ENCODE results near the gene MDM1. TPM values are rescaled to one million over a fixed set of nuclear protein-coding genes. Genes with fewer than 3 reads are reported as not detected.
A peak's percentile ranks its signal among the peaks of the same experiment; 100 is the strongest.

MDM1 gene
- total RNA-seq, 1 donor from 2014 or later, result 21.4 TPM

DNA sequence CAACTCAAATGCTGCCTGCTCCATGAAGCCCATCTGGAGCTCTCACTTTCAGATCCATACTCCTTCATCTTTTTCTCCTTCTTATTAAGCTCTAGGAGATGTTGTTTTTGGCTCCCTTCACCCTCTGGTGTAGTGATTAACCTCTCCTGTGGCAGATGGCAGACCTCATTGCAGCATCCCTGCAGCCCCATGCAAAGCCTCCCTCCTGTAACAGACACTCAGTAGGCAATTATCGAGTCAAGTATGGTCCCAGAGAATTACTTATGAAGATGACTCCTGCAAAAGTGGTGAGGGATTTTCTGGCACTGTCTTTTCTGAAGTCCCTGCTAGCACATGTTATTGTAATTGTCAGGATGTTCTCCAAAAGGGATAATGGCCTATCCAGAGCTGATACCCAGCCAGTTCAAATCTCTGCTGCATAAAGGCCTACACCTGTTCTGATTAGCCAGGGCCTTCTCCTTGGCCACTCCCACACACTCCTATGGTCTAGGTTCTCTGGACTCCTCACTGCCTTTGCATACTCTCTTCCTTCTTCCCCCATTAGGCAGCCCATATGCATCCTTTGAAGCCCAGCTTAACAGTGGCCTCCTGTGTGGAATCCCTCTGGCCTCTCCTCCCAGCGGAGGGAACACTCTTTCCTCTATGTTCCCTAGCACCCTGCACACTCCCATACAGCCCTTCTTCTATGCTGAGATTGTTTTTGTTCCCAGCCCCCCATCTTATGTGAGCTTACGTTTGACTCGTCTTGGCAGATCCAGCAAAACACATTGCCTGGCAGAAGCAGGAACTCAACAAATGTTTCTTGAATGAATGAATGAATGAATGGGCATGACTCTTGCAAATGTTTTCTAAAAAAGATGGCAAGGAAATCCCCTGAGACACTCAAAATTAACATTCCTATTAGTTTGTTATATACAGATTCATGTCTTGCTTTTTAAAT, 43.9 kb upstream of the MDM1 start:
- TF ChIP-seq, protein P1, sequence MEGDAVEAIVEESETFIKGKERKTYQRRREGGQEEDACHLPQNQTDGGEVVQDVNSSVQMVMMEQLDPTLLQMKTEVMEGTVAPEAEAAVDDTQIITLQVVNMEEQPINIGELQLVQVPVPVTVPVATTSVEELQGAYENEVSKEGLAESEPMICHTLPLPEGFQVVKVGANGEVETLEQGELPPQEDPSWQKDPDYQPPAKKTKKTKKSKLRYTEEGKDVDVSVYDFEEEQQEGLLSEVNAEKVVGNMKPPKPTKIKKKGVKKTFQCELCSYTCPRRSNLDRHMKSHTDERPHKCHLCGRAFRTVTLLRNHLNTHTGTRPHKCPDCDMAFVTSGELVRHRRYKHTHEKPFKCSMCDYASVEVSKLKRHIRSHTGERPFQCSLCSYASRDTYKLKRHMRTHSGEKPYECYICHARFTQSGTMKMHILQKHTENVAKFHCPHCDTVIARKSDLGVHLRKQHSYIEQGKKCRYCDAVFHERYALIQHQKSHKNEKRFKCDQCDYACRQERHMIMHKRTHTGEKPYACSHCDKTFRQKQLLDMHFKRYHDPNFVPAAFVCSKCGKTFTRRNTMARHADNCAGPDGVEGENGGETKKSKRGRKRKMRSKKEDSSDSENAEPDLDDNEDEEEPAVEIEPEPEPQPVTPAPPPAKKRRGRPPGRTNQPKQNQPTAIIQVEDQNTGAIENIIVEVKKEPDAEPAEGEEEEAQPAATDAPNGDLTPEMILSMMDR (IDR thresholded peaks at IDR 0.05; ENCODE audit: unreplicated experiment), result no peak
- Mint-ChIP-seq H3K9me3 (no peaks in the 10 kb centered on the region), H3K4me3 (no peak overlapping the region), H3K27me3 (ENCODE audit: low read depth) (no peaks in the 10 kb centered on the region), H3K36me3 (no peaks in the 10 kb centered on the region), H3K4me1 (peaks cover 37% of the 10 kb centered on the region), H3K27ac (no peak overlapping the region)
- DNase-seq (ENCODE audit: low spot score in 2 of 2, unreplicated experiment in 2 of 2), result no peak

DNA sequence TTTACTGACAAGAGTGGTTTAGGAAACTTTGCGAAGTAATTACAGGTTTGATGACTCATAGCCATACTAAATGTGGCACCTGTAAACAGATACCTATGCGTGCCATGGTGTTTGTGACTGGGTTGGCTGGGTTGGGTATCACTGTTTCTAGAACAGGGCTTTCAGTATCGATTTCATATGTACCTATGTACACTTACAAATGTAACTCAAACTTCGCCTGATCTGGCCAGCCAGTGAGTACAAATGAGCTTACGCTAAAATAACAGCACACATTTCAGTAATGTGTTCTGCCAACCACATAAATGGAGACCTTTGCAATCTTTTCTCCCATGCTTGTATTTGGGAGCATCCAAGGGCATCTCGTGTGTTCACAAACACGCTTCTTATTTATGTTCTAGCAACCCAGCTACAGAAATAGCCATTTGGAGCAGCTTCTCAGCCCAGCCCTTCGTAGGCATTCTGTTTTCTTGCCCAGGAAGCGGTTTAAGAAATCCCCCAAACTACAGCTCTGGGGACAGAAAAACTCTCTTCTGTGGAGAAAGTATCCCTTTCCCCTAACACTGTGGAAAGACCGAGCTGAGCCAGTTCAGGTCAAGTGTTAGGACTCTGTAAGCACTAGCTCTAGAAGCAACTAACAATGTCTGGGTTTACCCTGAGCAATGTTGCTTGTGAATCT, 42.3 kb upstream of the MDM1 start:
- TF ChIP-seq, protein P1 (IDR thresholded peaks at IDR 0.05; ENCODE audit: unreplicated experiment), result no peak
- Mint-ChIP-seq H3K9me3 (no peaks in the 10 kb centered on the region), H3K4me1 (peaks cover 37% of the 10 kb centered on the region)

DNA sequence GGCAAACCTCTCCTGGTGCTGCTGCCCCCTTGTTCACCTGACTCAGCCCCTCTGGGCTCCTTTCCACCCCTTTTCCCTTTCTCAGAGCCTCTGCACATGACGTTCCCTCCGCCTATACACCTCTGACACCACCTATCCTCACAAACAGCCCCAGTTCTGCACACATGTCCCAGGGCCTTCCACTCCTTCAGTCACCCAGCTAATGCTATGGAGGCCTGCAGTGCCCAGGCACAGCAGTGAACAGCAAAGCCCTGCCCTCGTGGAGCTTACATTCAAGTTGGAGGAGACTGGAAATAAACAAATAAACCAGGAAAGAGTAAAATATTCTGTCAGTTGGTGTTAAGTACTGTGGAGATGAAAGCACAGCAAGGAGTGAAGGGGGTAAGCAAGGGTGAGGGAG, 38.5 kb upstream of the MDM1 start:
- no peaks in the 10 kb centered on the region for H3K27me3 Mint-ChIP-seq (ENCODE audit: low read depth)
- no peak for DNase-seq (ENCODE audit: low spot score in 2 of 2, unreplicated experiment in 2 of 2)
- no peaks in the 10 kb centered on the region for H3K9me3 Mint-ChIP-seq
- TF ChIP-seq, protein P1 (IDR thresholded peaks at IDR 0.05; ENCODE audit: unreplicated experiment), result no peak
- H3K36me3 Mint-ChIP-seq, result no peaks in the 10 kb centered on the region
- H3K27ac Mint-ChIP-seq, result no peak overlapping the region
- peaks cover 21% of the 10 kb centered on the region for H3K4me1 Mint-ChIP-seq
- H3K4me3 Mint-ChIP-seq, result no peak overlapping the region

More for the DNA sequence above, 42.3 kb upstream of the MDM1 start:
- H3K27ac Mint-ChIP-seq, result peak overlapping the region; percentile 74
- H3K27me3 Mint-ChIP-seq (ENCODE audit: low read depth), result no peaks in the 10 kb centered on the region
- no peak for DNase-seq (ENCODE audit: low spot score in 2 of 2, unreplicated experiment in 2 of 2)
- H3K4me3 Mint-ChIP-seq, result no peak overlapping the region
- H3K36me3 Mint-ChIP-seq, result no peaks in the 10 kb centered on the region

DNA sequence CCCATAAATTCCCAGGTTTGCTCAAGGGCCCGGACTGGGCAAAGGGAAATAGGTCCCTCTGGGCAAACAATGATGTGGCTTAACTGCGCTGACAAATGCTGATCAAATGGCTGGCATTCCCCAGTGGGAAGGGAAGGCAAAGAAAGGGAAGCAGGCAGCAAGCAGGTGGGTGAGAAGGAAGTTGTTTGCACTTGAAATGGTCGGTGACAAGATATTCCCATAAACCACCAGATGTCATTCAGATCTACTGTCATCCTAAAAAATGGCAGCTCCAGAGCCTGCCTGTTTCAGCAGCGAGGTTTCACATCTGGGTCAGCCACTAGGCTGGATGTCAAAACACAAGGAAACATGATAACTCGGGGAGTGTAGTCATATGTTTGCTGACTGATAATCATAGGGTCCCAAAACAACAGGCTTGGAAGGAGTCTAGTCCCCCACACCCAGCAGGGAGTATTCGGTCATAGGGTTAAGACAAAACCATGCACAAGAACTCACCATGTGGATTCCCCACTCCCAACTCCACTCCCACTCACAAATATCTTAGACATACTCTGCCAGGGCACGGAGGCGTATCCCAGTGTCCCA, 37.9 kb upstream of the MDM1 start:
- Mint-ChIP-seq H3K36me3 (no peaks in the 10 kb centered on the region), H3K27ac (no peak overlapping the region), H3K9me3 (no peaks in the 10 kb centered on the region), H3K4me3 (no peak overlapping the region), H3K4me1 (peaks cover 20% of the 10 kb centered on the region), H3K27me3 (ENCODE audit: low read depth) (no peaks in the 10 kb centered on the region)
- TF ChIP-seq, protein P1 (IDR thresholded peaks at IDR 0.05; ENCODE audit: unreplicated experiment), result no peak
- DNase-seq (ENCODE audit: low spot score in 2 of 2, unreplicated experiment in 2 of 2), result no peak

DNA sequence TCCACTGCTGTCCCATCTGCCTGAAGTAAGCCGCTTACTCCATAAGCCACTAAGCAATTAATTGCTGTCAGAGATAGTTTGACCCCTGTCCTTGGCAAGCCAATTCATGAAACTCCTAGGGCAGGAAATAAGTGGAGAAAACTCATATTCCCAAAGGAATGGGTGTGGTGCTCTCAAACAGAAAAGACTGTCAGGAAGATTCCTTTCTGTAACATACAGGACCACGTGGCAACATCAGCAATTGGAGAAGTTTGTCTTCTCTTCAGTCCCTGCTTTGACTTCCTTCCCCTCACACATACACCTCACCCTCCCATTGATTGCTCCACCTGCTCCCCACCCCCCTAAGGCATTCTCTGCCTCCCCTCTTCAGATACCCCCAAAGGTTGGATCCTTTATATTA, 36.2 kb upstream of the MDM1 start:
- Mint-ChIP-seq H3K36me3 (no peaks in the 10 kb centered on the region), H3K4me1 (peaks cover 30% of the 10 kb centered on the region), H3K27me3 (ENCODE audit: low read depth) (no peaks in the 10 kb centered on the region), H3K27ac (no peak overlapping the region), H3K9me3 (no peaks in the 10 kb centered on the region), H3K4me3 (no peak overlapping the region)
- TF ChIP-seq, protein P1 (IDR thresholded peaks at IDR 0.05; ENCODE audit: unreplicated experiment), result no peak
- no peak for DNase-seq (ENCODE audit: low spot score in 2 of 2, unreplicated experiment in 2 of 2)
